HG02610 (cell line): ENCODE measurements around the gene SRGAP2C.
"Not testable (repeated sequence)": the region's sequence is repeated elsewhere in the genome, so short reads cannot be mapped to it uniquely, and the experiment has no call there.

ENCODE experiments used
- ATAC-seq: cut with Tn5 transposase; IDR thresholded peaks from one replicate; pipeline ENCODE4 v1.9.1; 2021; ENCODE audit warnings: mild to moderate bottlenecking, moderate library complexity; ENCODE audit not compliant: unreplicated experiment

The SRGAP2C gene

GRCh38 chr1:121184290-121185127 is at the start of gene SRGAP2C, which contains the start of gene FAM72B:
TSS of gene SRGAP2C (plus strand) at chr1:121184975. CDS start at chr1:121187447, 2,472 bp downstream.
TSS of gene FAM72B (minus strand) at chr1:121184340. CDS start at chr1:121183489, 851 bp downstream.
- peak; percentile 90 for ATAC-seq

DNA sequence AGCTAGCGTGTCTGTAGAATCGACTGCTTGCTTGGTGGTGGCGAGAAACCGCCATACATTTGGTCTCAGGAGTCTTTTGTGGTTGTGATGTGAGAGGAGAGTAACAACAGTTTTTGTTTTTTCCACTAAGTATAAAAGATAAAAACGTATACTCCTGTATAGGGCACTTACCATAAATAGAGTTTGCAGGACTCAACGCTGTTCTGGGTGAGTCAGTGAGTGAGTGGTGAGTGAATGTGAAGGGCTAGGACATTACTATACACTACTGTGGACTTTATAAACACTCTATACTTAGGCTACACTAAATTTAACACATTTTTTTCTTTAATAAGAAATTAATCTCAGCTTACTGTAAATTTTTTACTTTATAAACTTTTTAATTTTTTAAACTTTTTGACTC is 44.4 kb upstream of the SRGAP2C start:
- ATAC-seq: not testable (repeated sequence)

GRCh38 chr1:121148489-121149190 is 36.1 kb upstream of the SRGAP2C start:
- not testable (repeated sequence) for ATAC-seq

- ATAC-seq: not testable (repeated sequence)
Measured at GRCh38 chr1:121151294-121151693, 33.5 kb upstream of the SRGAP2C start.

DNA sequence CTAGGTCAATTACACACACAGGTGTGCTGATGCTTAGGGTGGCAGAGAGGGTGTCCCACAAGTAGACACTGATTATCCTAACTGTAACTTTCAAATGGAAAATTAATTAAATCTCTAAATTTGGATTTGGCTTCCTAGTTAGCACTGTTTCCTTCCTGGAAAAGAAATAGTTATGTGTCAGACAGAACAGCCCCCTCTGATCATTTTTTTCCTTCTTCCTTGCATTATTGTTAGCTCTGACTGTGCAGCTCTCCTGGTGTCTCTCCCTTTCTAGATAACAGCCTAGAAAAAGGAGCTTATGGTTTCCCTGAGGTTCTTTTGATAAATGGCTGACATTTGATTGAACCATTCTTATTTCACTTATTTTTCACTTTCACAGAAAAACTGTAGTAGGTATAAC is 32.0 kb upstream of the SRGAP2C start:
- not testable (repeated sequence) for ATAC-seq

DNA sequence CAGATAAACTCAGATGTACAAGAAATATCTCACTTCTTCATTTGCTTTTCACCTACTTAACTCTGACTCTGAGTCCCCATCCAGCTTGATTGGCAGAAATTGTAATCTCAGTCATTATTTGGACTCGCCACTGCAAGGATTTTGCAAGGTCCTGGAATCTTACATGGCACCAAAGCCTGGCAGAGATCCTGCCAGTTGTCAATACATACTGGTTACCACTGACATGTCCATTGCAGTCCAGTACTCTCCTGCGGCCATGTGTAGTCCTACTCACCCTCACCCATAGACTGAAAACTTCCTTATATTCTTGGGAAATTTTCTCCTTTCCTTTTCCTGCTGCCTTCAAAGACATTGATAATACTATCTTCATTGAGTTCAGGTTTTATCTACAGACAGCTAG is 30.0 kb upstream of the SRGAP2C start:
- ATAC-seq: not testable (repeated sequence)

DNA sequence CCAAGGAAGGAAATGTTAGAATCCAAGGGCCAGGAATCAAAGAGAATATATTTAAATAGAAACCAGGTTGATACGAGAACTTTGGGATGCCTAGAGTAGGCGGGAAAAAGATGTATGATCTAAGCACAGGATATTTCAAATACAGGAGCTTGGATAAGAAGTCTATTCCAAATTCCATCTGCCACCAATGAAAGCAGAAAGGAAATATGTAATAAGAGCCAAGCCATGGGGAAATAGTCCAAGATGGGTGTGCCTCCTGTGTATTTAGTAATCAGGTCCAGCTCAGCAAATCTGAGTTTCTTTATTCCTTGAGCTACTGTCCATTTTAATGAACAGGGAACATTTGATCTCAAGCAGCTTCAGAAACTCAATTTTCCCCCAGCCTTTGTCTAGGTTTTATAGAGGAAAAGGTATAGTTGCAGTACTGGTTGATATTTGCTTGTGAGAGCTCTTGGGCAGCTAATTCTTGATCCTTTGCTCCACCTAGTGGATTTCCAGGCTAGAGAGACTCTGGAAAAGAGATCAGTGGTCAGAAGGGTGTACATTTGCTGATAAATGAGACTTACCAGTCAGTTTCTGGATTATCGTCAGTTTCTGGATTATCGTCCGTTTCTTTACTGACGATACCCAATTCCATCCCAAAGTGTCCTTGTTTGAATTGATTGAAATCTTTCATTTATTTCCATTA is 29.0 kb upstream of the SRGAP2C start:
- ATAC-seq: not testable (repeated sequence)

DNA sequence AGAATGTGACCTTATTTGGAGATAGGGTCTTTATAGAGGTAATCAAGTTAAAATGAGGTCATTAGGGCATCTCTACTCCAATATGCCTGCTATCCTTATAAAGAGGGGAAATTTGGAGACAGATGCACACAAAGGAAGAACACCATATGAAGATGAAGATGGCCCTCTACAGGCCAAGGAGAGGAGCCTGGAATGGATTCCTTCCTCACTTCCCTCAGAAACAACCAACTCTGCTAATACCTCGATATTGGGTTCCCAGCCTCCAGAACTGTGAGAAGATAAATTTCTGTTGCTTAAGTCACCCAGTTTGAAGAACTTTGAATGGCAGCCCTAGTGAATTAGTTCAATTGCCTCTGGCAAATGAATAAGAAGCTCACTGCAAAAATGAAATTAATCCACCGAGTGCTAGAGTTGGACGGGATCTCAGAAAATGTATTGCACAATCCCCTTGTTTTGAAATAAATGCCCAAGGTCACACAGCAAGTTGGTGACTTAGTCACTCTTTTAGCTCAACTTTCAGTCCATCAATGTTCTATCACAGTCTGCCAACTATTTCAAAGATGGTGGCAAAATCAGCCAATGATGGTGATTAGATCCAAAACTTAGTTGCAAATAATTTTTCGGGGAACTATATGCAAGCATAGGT is 27.7 kb upstream of the SRGAP2C start:
- not testable (repeated sequence) for ATAC-seq

DNA sequence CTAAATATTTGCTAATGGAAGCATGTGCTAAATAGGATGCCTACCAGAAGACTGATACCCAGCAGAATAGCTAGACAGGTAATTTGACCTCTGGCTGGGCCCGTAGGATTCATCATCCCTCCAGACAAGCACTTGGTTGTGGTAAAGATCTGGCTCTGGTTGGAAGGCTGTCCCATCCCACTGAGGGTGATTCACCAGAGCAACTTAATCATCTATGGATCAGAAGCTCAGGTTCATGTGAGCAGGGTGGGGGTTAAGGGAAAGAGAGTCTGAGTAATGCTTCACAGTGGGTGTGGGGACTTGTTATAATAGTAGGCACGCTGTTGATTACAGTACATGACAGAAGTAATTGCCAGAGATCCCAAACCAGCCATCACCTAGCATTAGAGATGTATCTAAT is 27.2 kb upstream of the SRGAP2C start:
- not testable (repeated sequence) for ATAC-seq

GRCh38 chr1:121160118-121160517 is 24.7 kb upstream of the SRGAP2C start:
- ATAC-seq: not testable (repeated sequence)

DNA sequence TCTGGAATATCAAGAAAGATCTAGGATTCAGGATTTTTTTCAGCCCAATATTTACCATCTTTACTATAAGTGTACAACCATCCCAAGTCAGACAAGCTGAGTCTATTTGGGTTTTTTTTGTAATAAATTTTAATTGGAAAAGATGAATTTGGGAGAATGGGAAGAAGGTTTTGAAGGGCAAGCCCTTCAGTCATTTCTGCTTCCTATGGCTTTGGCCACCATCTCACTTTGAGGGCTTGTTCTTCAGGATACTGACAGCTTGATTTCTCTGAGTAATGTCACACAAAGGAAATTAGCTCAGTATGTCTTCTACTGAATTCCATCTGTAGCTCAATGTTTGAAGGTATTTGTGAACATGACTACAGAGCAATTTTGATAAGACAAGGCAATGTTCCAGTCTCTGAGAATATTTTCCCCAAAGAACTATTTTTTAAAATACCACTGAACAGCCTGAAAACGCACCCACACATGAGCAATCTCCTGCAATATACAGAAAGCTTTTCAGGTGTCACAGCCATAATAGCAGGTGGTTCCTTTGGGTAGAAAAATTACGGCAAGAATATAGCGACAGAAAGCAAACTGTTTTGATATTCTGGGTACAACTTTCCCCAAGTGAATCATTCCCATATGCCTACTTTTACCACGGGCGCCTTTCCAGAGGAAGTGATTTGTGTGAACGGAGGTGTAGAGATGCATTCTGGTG is 23.4 kb upstream of the SRGAP2C start:
- ATAC-seq: not testable (repeated sequence)

DNA sequence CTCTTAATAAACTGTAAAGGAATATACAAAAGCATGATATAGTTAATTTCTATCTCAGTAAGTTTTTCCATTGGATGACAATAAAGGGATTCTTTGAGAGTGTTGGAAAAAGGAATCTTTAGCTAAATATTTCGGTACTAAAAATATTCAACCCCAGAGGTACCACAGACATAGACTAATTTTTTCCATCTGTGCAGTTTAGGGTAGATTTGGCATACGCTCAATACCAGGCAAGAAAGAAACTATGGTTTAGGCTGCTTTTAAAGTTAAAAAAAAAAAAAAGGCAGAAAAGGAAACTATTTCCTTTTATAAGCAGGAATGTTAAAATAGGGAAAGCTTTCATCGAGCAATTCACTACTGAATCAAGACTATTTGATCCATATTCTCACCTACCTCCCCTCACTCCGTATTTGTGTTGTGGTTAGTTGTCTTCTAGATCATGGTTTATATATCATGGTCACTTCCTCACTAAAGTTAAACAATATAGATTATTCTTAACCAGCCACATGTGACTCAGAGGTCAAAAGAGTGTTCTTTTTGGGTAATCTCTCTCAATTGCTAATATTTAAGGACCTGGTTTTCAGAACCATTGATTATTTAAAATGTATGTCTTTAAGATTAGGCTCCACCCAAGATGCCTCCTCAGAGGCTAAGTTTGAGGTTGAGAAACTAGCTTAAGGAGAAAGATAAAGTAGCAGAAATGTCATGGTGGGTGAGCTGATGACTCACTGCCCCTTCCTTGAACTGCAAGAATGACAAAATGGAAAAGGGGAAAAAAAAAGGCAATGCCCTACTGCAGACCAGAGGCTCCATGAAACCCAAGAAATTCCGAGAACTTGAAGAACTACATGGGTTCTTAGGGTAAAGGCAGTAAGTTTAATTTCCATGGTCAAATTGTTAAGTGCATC is 20.7 kb upstream of the SRGAP2C start:
- peak; percentile 60 for ATAC-seq

GRCh38 chr1:121165296-121165695 is 19.5 kb upstream of the SRGAP2C start:
- not testable (repeated sequence) for ATAC-seq

DNA sequence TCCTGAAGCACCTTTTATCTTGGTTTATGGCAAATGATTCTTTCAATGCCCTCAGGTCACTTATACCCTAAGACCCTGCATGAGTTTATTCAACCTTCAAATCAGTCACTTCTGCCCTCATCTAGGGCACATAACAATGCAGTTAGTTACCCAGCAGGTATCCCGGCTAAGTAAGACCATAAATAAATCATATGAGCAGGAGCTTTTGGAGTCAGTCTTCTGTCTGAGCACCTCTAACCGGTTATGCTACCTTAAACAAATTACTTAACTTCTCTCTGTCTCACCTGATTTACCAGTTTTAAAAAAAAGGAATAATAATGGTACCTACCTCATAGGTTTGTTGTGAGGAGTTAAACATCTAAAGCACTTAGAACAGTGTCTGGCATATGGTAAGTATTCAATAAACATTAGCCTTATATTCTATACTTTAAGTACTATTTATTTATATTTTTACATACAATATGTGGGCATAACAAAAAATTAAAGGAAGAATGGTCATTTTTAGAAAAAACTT is 17.5 kb upstream of the SRGAP2C start:
- not testable (repeated sequence) for ATAC-seq

DNA sequence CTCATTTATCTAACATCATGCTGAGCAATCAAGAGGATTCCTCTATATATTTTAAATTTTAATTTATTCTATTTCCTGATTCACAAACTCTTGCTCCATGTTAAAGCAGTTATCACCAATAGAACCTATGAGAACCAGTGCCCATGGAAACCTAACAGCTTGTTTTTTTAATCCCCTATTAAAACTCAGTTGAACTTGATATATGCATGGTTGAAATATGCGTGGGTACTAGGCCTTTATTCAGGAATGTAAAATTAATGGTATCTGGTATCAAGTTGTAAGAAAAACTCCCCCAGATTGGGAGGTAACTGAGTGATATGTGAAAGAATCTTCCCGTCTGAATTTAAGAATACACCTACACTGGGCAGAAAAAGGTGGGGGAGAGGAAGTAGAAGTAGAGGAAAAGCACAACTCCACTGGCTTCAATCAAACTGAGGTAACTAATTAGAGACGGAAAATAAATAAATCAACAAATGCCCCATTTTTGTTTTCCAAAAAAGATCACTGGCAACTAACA is 16.6 kb upstream of the SRGAP2C start:
- ATAC-seq: not testable (repeated sequence)

DNA sequence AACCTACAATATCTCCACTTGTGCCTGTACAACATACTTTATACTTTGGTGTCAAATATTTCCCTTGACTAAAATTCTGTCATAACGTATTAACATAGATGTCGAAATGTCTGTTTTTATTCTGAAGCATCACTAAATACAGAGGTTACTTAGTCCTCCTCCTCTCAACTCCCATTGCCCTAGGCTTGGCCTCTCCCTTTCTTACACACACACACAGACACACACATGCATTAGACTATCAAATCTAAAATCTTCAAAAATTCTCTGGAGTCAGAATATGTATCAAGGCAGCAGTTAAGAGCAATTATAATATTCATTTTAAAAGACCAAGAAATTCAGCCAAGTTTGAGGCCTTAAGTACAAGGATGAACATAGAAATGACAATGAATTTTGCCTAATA is 8.1 kb upstream of the SRGAP2C start:
- not testable (repeated sequence) for ATAC-seq

- not testable (repeated sequence) for ATAC-seq
Measured at GRCh38 chr1:121178197-121178596, 6.6 kb upstream of the SRGAP2C start.

- ATAC-seq: not testable (repeated sequence)
Measured at GRCh38 chr1:121183867-121184266, 908 bp upstream of the SRGAP2C start.
